GM23338 (cell line): ENCODE measurements around the gene ACSM2B.

Source experiments
- CREB1 ChIP-seq: fragments of 250-450 bp; sonication (Bioruptor Pico); IDR thresholded peaks from 2 replicates; pipeline ENCODE4 v1.5.0; 2020; ENCODE audit warnings: low read depth, mild to moderate bottlenecking, moderate library complexity
- CTCF ChIP-seq, 2 experiments: fragments of 200-600 bp in 1 of 2; sonication (generic) in 1 of 2; conservative IDR thresholded peaks; 2 replicates each; pipeline versions ENCODE4 v1.5.1 to v1.6.1; 2016 to 2017; ENCODE audit warnings: antibody characterized with exemption in 2 of 2, low read depth in 2 of 2, mild to moderate bottlenecking in 2 of 2, moderate library complexity in 1 of 2
- ETS1 ChIP-seq: IDR thresholded peaks from 2 replicates; pipeline ENCODE4 v1.6.1; 2016; ENCODE audit warnings: antibody characterized with exemption
- EZH2 ChIP-seq: fragments of 200-600 bp; sonication (generic); IDR thresholded peaks from one replicate; pipeline ENCODE4 v1.8.0; 2017; ENCODE audit warnings: antibody characterized with exemption, mild to moderate bottlenecking, low read depth; ENCODE audit not compliant: unreplicated experiment
- EZH2phosphoT487 ChIP-seq: fragments of 200-600 bp; sonication (generic); IDR thresholded peaks from one replicate; pipeline ENCODE4 v1.8.1; 2018; ENCODE audit warnings: antibody characterized with exemption; ENCODE audit not compliant: unreplicated experiment
- JUNB ChIP-seq: IDR thresholded peaks from one replicate; pipeline ENCODE4 v1.6.1; 2016; ENCODE audit warnings: antibody characterized with exemption; ENCODE audit not compliant: unreplicated experiment
- NANOG ChIP-seq: IDR thresholded peaks from 2 replicates; pipeline ENCODE4 v1.6.1; 2016; ENCODE audit warnings: antibody characterized with exemption, borderline replicate concordance
- POLR2AphosphoS5 ChIP-seq: IDR thresholded peaks from 2 replicates; pipeline ENCODE4 v1.6.1; 2016; ENCODE audit warnings: antibody characterized with exemption, low read depth
- REST ChIP-seq: IDR thresholded peaks from one replicate; pipeline ENCODE4 v1.6.1; 2018; ENCODE audit warnings: antibody characterized with exemption; ENCODE audit not compliant: unreplicated experiment
- STAT1 ChIP-seq: IDR thresholded peaks from one replicate; pipeline ENCODE4 v1.6.1; 2016; ENCODE audit warnings: antibody characterized with exemption; ENCODE audit not compliant: unreplicated experiment
- ZNF114 ChIP-seq: fragments of 250-450 bp; sonication (Bioruptor Pico); IDR thresholded peaks from 2 replicates; pipeline ENCODE4 v1.5.0; 2020; ENCODE audit warnings: mild to moderate bottlenecking, moderate library complexity
- ZNF331 ChIP-seq: fragments of 250-450 bp; sonication (Bioruptor Pico); IDR thresholded peaks from 2 replicates; pipeline ENCODE4 v1.5.0; 2020; ENCODE audit warnings: low read depth, mild to moderate bottlenecking, moderate library complexity

- TF ChIP-seq POLR2AphosphoS5: no peak
- no peak for TF ChIP-seq CTCF (conservative IDR thresholded peaks at IDR 0.05; ENCODE audit: low read depth in 2 of 2)
- no peak for TF ChIP-seq NANOG
- TF ChIP-seq ZNF331 (CRISPR knock-in tag): no peak
- no peak for TF ChIP-seq REST
- TF ChIP-seq EZH2phosphoT487: no peak
- TF ChIP-seq EZH2: no peak
- TF ChIP-seq CREB1 (CRISPR knock-in tag): no peak
- no peak for TF ChIP-seq ETS1
- TF ChIP-seq JUNB: no peak
- no peak for TF ChIP-seq ZNF114 (CRISPR knock-in tag)
- TF ChIP-seq STAT1: no peak
Measured at GRCh38 chr16:20517149-20517548, 59.0 kb downstream of the ACSM2B start.
